Measurements from ENCODE around the gene CDKN2AIP.

The CDKN2AIP gene

DNA sequence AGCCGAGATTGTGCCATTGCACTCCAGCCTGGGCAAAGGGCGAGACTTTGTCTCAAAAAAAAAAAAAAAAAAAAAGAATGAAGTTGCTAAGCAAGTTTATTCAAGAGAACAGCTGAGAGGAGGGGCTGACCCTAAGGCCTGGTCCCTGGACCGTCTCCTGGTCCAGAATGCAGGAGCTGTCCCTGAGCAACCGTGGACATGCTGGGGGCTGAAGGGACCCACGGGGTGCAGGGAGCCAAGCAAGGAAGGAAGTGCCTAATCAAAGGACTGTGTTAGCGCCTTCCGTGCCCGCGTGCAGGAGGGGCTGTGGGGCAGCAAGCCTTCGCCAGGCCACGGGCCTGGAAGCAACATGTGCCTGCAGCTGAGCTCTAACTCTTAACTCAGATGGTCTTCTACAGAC is 39.1 kb upstream of the CDKN2AIP start:
- no peak for ATAC-seq (replicated peaks; ENCODE audit: extremely low read depth, poor library complexity, severe bottlenecking)
- DNase-seq (ENCODE audit: low spot score in 2 of 2) = no peak
- Mint-ChIP-seq H3K9me3 (no peaks in the 10 kb centered on the region), H3K36me3 (ENCODE audit: insufficient read depth) (no peaks in the 10 kb centered on the region), H3K27me3 (no peaks in the 10 kb centered on the region), H3K27ac (ENCODE audit: low read depth) (no peak overlapping the region), H3K4me1 (peaks cover 10% of the 10 kb centered on the region), H3K4me3 (peak overlapping the region; percentile 13)

DNA sequence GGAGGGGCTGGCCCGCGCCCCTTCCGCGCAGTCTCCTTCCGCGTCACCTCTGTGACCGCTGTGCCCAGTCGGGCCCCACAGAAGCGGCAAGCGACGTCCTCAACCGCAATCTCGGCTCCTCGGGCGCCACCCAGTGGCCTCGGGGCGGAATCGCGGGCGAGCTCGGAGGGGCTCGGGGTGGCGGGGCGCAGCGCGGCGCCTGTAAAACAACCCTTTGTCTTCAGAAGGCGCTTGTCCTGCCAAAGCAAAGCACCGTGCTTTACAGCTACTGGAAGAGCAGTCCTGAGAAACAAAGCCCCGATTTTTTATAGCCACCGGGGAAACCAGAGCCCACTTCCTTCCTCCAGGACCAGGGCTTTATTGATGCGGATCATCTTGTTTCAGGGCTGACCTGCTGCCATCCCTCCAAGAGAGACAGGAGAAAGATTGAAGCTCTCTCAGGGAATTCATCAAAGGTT is 37.3 kb upstream of the CDKN2AIP start:
- H3K27ac Mint-ChIP-seq (ENCODE audit: low read depth) = peak overlapping the region; percentile 98
- DNase-seq (ENCODE audit: low spot score in 2 of 2) (peak; percentile 86 to 96), ATAC-seq (replicated peaks; ENCODE audit: extremely low read depth, poor library complexity, severe bottlenecking) (peak; percentile 94)
- H3K4me1 Mint-ChIP-seq = peaks cover 10% of the 10 kb centered on the region
- no peaks in the 10 kb centered on the region for H3K27me3 Mint-ChIP-seq
- no peaks in the 10 kb centered on the region for H3K36me3 Mint-ChIP-seq (ENCODE audit: insufficient read depth)
- H3K9me3 Mint-ChIP-seq = no peaks in the 10 kb centered on the region
- peak overlapping the region; percentile 83 for H3K4me3 Mint-ChIP-seq

DNA sequence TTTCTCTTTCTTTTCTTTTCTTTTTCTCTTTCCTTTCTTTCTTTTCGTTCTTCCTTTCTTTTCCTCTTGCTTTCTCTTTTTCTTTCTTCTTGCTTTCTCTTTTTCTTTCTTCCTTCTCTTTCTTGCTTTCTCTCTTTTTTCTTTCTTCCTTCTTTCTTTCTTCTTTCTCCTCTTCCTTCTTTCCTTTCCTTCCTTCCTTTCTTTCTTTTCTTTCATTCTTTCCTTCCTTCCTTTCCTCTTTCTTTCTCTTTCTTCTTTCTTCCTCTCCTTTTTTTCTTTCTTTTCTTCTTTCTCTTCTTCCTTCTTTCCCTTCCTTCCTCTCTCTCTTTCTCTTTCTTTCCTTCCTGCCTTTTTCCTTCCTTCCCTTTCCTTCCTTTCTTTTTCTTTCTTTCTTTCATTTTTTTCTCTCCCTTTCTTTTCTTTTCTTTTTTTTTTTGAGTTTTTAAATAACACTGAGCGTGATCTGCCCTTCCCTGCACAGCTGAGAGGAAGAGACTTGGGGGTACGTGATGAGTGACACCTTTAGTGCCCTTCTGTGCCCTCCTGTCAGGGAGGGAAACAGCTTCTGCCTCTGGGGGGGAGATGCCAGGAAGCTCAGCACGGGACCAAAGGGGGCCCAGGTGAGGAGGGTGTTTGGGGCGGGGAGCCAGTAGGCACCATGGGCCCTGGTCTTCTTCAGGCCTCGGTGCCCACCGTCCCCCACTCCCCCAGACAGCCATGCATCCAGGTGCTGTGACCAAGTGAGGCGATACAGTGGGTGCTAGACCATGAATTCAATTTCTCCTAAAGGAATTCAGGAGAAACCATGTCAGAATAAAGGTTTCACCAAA is 36.6 kb upstream of the CDKN2AIP start:
- Mint-ChIP-seq H3K36me3 (ENCODE audit: insufficient read depth) (no peaks in the 10 kb centered on the region), H3K27me3 (no peaks in the 10 kb centered on the region), H3K9me3 (no peaks in the 10 kb centered on the region), H3K27ac (ENCODE audit: low read depth) (peak overlapping the region; percentile 98), H3K4me1 (peaks cover 10% of the 10 kb centered on the region), H3K4me3 (peak overlapping the region; percentile 83)
- ATAC-seq (replicated peaks; ENCODE audit: extremely low read depth, poor library complexity, severe bottlenecking) = no peak
- DNase-seq (ENCODE audit: low spot score in 2 of 2) = no peak

DNA sequence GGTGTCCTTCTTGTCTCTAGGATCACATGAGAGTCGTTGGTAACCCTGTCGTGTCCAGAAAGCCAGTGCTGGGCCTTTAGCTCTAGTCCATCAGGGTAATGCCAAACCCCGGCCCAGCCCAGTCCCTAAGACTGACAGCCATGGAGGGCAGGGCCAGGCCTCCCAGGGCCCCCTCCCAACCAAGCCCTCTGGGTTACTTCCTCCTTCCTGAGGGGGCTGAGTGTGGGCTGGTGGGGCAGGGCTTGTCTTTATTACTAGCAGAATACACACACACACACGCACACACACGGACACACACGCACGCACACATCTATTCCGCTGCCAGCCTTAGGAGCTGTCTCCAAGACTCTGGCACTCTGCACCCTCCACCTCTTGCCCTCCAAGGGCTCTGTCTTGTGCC is 35.6 kb upstream of the CDKN2AIP start:
- Mint-ChIP-seq H3K36me3 (ENCODE audit: insufficient read depth) (no peaks in the 10 kb centered on the region), H3K27ac (ENCODE audit: low read depth) (peak overlapping the region; percentile 24), H3K9me3 (no peaks in the 10 kb centered on the region), H3K4me3 (no peak overlapping the region), H3K27me3 (no peaks in the 10 kb centered on the region), H3K4me1 (peaks cover 10% of the 10 kb centered on the region)
- ATAC-seq (replicated peaks; ENCODE audit: extremely low read depth, poor library complexity, severe bottlenecking) = no peak
- DNase-seq (ENCODE audit: low spot score in 2 of 2) = no peak

DNA sequence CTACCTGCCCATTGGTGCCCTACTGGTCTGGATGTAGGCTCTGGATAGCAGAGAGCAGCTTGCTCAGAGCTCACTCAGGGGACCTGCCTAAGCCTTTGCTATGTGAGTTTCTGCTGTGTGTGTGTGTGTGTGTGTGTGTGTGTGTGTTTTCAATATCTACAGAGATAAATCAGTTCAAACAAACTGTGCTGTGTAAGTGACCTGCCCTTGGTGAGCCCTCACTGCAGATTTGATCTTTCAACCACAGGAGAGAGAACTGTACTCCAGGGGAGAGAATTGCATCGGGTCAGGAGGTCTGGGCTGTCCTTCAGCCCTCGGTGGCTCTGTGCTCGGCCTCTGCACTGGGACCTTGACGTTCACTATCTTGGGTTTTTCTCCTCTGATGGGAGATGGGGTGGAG is 35.0 kb upstream of the CDKN2AIP start:
- ATAC-seq (replicated peaks; ENCODE audit: extremely low read depth, poor library complexity, severe bottlenecking) = no peak
- Mint-ChIP-seq H3K27ac (ENCODE audit: low read depth) (no peak overlapping the region), H3K9me3 (no peaks in the 10 kb centered on the region)

DNA sequence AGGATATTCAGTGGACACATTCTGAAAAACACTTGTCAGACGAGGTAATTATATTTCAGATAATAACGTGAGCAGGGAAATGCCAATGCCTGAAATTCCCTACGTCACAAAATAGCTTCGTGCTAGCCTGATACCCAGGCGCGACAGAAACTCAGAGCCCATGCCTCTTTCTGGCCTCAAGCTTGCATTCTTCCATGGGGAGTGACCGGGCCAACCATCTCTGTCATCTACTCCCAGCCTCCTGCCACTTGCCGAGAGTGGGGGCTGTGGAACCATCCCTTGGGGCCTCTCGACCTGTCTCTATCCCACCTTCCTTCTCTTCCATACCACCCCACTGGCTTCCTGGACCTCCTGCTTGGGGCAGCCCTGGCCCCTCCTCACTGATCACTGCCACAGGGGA is 34.5 kb upstream of the CDKN2AIP start:
- Mint-ChIP-seq H3K4me3 (no peak overlapping the region), H3K9me3 (no peaks in the 10 kb centered on the region), H3K36me3 (ENCODE audit: insufficient read depth) (no peaks in the 10 kb centered on the region), H3K27ac (ENCODE audit: low read depth) (no peak overlapping the region), H3K4me1 (peaks cover 10% of the 10 kb centered on the region), H3K27me3 (no peaks in the 10 kb centered on the region)
- ATAC-seq (replicated peaks; ENCODE audit: extremely low read depth, poor library complexity, severe bottlenecking) (no peak), DNase-seq (ENCODE audit: low spot score in 2 of 2) (no peak)

More for the DNA sequence above, 35.0 kb upstream of the CDKN2AIP start:
- H3K27me3 Mint-ChIP-seq = no peaks in the 10 kb centered on the region
- H3K36me3 Mint-ChIP-seq (ENCODE audit: insufficient read depth) = no peaks in the 10 kb centered on the region
- H3K4me1 Mint-ChIP-seq = peaks cover 10% of the 10 kb centered on the region
- no peak for DNase-seq (ENCODE audit: low spot score in 2 of 2)
- no peak overlapping the region for H3K4me3 Mint-ChIP-seq

DNA sequence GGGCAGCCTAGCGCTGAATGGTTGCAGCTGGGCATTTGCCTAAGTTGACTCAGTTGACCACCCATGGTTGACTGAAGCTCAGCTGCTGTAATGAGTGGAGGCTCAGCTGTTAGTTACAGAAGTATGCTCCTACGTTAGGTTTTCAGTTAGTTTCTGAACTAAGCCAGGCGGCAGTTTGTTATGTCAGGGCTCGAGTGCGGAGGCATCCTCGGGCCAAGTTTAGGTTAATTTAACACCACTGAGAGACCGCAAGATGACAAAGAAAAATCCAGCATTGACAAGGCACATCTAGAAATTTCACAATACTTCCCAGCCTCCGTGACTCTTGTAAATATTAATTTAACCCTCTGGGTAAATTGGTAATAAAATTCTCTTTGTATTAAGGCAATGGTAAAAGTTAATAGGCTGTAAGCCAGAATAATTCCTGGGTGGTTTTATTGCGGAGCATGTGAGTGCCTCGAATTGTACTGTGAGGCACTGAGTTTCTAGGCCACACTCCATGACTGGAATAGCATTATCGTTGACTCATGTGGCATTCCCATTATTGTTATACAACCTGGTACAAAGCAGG is 33.1 kb upstream of the CDKN2AIP start:
- H3K4me3 Mint-ChIP-seq = no peak overlapping the region

DNA sequence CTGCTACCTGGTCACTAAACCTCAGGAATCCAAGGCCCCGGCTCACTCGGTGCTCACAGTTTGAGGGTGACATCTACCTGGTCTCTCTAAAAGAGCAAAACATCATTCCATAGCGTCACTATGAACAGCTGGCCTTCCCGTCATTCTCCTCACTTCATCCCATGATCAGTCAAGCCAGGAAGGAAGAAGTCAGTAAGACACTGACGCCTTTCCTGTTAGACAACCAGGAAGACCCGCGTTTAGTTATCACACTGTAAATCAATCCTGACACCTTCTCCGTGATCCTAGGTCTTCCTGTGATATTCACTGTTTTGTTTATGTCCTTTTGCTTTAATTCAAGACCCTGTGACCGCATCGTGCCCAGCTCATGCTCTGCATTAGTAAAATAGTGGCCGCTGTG is 31.6 kb upstream of the CDKN2AIP start:
- no peaks in the 10 kb centered on the region for H3K9me3 Mint-ChIP-seq
- peak overlapping the region; percentile 35 for H3K27ac Mint-ChIP-seq (ENCODE audit: low read depth)
- H3K36me3 Mint-ChIP-seq (ENCODE audit: insufficient read depth) = no peaks in the 10 kb centered on the region
- no peak overlapping the region for H3K4me3 Mint-ChIP-seq
- no peak for ATAC-seq (replicated peaks; ENCODE audit: extremely low read depth, poor library complexity, severe bottlenecking)
- DNase-seq (ENCODE audit: low spot score in 2 of 2) = no peak
- peaks cover 4% of the 10 kb centered on the region for H3K4me1 Mint-ChIP-seq
- H3K27me3 Mint-ChIP-seq = no peaks in the 10 kb centered on the region

More for the DNA sequence above, 33.1 kb upstream of the CDKN2AIP start:
- DNase-seq (ENCODE audit: low spot score in 2 of 2) (no peak), ATAC-seq (replicated peaks; ENCODE audit: extremely low read depth, poor library complexity, severe bottlenecking) (no peak)
- Mint-ChIP-seq H3K27me3 (no peaks in the 10 kb centered on the region), H3K27ac (ENCODE audit: low read depth) (no peak overlapping the region), H3K9me3 (no peaks in the 10 kb centered on the region), H3K4me1 (peaks cover 10% of the 10 kb centered on the region), H3K36me3 (ENCODE audit: insufficient read depth) (no peaks in the 10 kb centered on the region)

DNA sequence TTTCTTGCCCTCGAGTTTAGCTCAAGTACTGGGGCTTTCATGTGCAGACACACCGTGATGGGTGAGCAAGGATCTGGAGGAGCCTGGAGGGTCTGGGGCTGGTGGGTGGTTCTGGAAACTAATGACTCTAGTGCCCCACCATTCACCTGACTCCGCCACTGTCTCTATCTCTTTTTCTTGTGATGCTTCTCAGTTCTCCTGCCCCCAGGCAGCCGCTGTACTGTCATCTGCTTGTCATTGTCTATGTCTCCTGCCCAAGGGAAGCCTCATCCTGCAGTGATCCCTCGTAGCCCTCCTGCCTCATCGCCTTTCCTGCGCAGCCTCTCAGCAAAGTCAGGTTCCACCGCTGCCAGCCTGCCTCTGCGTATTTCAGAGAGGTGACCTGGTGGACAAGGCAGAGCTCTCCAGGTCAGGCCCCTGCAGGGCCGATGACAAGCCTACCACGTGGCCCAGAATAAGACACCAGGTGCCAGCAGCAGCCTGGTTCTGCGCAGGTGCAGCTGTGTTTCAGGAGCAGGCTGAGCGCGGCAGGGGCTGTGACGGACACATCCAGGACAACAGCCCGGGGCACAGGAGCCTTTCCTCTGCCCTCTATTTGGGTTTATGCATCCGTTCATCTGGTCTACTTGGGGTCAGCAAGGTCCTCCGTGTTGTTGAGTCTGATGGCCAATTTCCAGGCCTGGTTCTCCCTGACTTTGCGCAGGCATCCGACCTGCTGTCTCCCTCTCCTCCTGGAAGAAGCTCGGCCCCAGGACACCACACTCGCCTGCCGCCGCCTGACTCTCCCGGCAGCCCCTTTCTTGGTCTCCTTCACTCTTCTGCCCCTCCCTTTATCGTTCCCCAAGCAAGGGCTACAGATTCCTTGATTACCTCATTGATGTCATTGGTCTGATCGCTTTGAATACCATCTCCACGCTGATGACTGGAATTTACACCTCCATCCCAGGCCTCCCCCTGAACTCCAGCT is 30.9 kb upstream of the CDKN2AIP start:
- ATAC-seq (replicated peaks; ENCODE audit: extremely low read depth, poor library complexity, severe bottlenecking) (no peak), DNase-seq (ENCODE audit: low spot score in 2 of 2) (no peak)
- no peaks in the 10 kb centered on the region for H3K36me3 Mint-ChIP-seq (ENCODE audit: insufficient read depth)
- H3K4me1 Mint-ChIP-seq = no peaks in the 10 kb centered on the region
- no peaks in the 10 kb centered on the region for H3K9me3 Mint-ChIP-seq
- no peak overlapping the region for H3K4me3 Mint-ChIP-seq
- H3K27me3 Mint-ChIP-seq = no peaks in the 10 kb centered on the region
- peak overlapping the region; percentile 35 for H3K27ac Mint-ChIP-seq (ENCODE audit: low read depth)

DNA sequence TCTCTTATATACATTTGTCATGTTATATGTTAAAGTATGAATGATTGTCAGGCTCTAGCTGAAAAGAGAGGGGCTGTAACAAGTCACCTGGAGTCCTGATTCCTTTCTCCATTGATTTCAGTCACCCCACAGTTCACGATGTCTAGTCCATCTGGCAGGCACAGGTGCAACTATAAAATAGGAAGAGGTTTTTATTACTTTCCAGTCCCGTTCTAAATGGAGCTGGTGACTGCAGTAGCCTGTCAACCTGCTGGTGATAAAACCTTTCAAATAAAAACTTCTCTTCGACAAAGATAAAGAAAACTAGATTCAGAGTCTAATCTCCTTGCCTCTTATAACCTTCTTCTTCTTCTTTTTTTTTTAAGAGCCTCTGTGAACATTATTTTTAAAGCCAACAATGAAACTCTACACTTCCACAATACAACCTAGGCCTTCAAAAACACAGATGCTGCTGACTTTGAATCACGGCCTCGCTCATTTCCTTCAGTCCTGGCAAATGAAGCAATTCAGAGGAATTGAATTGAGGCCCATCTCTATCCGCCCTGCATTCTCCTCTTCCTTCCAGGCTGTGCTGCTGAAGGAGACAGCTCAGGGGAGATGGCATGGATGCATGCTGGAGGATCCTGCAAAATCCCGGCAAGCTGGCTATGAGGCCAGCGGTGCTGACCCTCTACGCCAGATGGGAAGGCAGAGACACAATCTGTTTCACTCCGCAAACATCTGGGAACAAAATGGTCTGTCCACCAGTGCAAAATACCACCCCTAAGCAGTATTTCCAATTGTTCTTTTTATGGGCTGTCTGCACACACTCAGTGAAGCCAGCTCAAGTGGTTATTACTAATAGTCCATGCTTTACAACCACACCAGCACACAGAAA is 27.3 kb upstream of the CDKN2AIP start:
- ATAC-seq (replicated peaks; ENCODE audit: extremely low read depth, poor library complexity, severe bottlenecking) (no peak), DNase-seq (ENCODE audit: low spot score in 2 of 2) (no peak)
- no peaks in the 10 kb centered on the region for H3K9me3 Mint-ChIP-seq
- no peak overlapping the region for H3K27ac Mint-ChIP-seq (ENCODE audit: low read depth)
- H3K36me3 Mint-ChIP-seq (ENCODE audit: insufficient read depth) = peaks cover 3% of the 10 kb centered on the region
- no peaks in the 10 kb centered on the region for H3K27me3 Mint-ChIP-seq
- no peak overlapping the region for H3K4me3 Mint-ChIP-seq
- H3K4me1 Mint-ChIP-seq = no peaks in the 10 kb centered on the region

DNA sequence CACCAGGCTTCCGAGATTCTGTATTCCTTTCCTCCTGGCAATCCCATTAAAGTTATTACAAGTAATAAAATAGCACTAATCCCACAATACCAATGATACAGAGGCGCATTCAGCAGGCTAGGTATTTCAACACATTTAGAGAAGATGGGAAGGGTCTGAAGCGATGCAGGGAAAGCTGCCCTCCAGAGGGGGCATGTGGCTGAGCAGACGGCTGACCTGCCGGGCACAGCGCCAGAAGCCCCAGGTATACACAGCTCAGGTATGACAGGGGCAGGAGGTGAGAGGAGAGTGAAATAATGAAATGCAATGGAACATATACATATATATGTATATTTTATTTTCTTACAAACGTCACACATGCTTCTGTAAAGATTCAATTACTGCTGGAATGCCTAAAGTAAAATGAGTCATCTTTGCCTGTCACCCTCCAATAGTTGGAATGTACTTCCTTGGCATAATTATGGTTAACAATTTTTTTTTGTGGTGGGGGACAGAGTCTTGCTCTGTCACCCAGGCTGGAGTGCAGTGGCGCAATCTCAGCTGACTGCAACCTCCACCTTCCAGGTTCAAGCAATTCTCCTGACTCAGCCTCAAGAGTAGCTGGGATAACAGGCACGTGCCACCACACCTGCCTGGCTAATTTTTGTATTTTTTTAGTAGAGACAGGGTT is 21.3 kb upstream of the CDKN2AIP start:
- DNase-seq (ENCODE audit: low spot score in 2 of 2) (no peak), ATAC-seq (replicated peaks; ENCODE audit: extremely low read depth, poor library complexity, severe bottlenecking) (no peak)
- no peak overlapping the region for H3K4me3 Mint-ChIP-seq
- H3K36me3 Mint-ChIP-seq (ENCODE audit: insufficient read depth) = peaks cover 3% of the 10 kb centered on the region
- H3K27ac Mint-ChIP-seq (ENCODE audit: low read depth) = no peak overlapping the region
- no peaks in the 10 kb centered on the region for H3K27me3 Mint-ChIP-seq
- H3K9me3 Mint-ChIP-seq = no peaks in the 10 kb centered on the region
- no peaks in the 10 kb centered on the region for H3K4me1 Mint-ChIP-seq
